GM12874 (cell line): ENCODE results near the gene FAU.

Source experiments
- TF ChIP-seq, protein P1 (sequence below): IDR thresholded peaks from 2 replicates; pipeline ENCODE4 v1.5.1; 2011; ENCODE audit warnings: low read depth, mild to moderate bottlenecking, control low read depth, low read length, moderate library complexity; ENCODE audit not compliant: insufficient read depth

The FAU gene

DNA sequence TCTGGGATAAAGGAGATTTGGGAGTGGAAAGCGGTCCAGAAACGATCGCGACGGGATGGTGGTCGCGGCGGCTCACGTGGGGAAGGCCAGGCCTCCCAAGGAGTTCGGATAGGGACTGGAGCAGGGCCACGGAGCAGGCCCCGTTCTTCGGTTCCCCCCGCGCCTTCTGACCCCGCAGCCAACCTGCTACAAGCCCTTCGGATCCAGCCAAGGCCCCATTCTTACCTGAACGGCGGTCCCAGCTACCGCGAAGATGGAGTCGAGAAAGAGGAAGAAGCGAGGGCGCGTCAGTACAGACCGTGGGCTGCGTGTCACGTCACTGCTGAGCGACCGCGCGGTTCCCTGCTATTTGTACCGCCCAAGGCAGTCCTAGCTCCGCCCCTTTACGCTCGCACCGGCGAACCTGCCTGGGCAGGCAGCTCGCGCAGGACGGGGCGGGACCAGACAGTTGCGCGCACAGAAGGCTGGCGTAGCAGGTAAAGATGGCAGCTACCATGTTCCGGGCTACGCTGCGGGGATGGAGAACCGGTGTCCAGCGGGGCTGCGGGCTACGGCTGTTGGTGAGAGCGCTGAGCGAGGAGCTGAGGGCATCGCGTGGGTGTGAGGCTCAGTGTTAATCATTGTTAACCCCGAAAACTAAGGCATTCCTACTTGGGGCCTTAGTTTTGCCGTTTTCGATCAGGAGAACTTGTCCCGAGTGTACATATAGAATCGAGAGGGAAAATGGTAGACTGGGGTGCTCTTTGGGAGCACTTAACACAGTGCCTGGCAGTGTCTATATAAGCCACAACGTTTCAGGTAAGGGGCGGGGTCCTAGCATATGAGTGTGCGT, at the start of gene FAU, which contains the start of gene MRPL49:
Gene FAU, minus strand, starts transcription at position 270 of the 832 bp plus-strand sequence. CDS start 321 bp downstream, outside the sequence.
Gene MRPL49, plus strand, starts transcription at position 457 of the 832 bp plus-strand sequence. Its CDS starts 26 bp downstream, at position 483.
- TF ChIP-seq, protein P1, sequence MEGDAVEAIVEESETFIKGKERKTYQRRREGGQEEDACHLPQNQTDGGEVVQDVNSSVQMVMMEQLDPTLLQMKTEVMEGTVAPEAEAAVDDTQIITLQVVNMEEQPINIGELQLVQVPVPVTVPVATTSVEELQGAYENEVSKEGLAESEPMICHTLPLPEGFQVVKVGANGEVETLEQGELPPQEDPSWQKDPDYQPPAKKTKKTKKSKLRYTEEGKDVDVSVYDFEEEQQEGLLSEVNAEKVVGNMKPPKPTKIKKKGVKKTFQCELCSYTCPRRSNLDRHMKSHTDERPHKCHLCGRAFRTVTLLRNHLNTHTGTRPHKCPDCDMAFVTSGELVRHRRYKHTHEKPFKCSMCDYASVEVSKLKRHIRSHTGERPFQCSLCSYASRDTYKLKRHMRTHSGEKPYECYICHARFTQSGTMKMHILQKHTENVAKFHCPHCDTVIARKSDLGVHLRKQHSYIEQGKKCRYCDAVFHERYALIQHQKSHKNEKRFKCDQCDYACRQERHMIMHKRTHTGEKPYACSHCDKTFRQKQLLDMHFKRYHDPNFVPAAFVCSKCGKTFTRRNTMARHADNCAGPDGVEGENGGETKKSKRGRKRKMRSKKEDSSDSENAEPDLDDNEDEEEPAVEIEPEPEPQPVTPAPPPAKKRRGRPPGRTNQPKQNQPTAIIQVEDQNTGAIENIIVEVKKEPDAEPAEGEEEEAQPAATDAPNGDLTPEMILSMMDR = no peak

DNA sequence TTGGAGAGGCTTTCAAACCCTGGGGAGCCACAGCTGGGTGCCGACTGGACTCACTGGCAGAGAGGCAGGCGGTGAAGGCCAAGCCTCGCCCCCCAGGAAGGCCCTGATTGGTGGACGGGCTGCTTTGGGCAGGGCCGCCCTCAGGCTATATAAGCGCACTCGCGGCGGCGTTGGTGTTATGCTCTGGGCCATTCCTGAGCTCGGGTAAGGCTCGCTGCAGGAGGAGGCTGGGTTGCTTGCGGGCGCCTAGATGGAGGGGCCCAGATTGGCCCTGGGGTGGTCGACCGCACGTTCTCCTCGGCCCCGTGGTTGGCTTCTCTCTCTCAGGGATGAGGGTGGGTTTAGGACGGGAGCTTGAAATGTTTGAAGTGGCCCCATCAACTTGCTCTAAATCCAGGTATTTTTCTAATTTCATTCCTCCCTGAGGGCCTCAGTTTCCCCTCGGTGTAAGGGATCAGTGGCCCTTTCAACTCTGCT, 48.2 kb upstream of the FAU start, which contains the start of gene SPDYC:
Gene SPDYC, plus strand, starts transcription at position 176 of the 477 bp plus-strand sequence. CDS start 1,125 bp downstream, outside the sequence.
- TF ChIP-seq, protein P1 = no peak

DNA sequence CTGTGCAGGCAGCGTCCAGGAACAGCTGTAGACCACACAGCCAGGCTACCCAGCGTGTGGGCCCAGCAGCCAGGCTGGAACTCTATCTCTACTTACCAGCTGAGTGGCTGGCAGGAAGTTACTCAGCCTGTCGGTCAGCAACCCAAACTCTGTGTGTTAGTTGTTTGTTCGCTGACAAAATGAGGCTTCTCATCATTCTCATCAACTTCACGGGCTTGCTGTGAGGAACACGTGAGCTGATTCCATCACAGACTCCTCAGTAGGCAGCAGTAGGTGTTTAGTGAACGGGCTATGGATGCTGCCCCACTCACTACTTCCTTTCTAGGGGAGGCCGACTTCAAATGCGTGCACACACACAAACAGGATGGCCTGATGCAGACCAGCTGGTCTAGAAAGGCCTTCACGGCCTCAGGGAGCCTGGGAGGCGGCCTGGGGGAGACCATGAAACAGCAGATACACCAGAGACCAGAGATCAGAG, 47.3 kb upstream of the FAU start:
- TF ChIP-seq, protein P1 = no peak

DNA sequence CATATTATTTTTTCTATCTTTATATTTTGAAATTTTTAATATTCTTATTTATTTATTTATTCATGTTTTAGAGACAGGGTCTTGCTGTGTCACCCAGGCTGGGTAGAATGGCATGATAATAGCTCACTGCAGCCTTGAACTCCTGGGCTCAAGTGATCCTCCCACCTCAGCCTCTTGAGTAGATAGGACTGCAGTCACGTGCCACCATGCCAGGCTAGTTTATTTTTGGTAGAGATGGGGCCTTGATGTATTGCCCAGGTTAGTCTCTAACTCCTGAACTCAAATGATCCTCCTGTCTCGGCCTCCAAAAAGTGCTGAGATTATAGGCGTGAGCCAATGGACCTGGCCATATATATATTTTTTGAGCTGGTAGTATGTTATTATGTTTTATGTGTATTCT, 45.7 kb upstream of the FAU start:
- TF ChIP-seq, protein P1 = no peak

DNA sequence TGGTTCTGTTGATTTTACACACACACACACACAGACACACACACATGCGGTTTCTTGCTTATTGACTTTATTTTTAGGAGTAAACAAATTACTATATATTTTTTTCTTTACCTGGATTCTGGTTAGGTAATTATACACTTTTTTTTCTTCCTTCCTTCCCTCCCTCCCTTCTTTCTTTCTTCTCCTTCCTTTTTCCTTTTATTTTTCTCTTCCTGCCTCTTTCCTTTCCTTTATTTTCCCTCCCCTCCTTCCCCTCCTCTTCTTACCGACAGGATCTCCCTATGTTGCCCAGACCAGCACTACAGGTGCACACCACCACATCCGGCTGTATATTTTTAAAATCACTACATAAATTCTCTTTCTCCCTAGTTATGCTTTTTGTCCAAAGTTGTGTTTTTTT, 45.0 kb upstream of the FAU start:
- TF ChIP-seq, protein P1 = no peak

DNA sequence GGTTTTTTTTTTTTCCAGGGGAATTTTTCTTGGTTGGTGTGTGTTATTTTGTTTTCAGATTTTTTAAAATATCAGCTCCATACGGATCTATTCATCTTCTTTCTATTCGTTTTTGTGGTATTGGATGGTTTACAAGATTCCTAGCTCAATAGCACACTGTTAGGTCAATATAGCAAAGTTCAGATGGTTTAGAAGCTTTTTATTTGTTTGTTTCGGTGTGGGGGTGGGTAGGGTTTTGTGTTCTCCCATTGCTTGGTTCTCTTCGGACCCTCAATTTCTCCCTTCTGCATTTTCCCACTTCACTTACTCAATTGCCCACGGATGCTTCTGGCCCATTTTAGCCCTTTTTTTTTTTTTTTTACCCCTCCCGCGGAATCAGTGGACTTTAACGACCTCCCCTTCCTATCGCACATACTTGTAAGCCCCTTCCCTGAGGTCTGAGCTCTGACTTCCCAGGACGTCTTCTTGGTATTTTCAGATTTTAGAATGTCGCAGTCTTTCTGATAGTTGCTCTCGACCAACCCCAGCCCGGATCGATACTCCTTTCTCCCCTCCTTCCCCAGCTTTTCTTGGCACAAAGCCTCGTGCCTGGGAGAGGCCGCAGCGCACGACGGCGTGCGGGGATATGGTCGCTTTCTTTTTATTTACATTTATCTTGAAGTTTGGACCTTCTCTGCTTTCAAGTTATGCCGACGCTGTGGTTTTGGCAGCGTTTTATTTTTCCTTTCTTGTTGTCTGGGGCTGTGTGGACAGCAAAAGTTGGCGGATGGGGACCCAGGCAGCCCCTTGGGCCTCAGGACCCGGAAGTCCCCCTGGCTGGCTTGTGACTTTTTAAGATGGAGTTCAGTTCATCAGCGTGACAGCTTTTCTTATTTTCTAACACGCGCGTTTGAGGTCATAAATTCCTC, 43.7 kb upstream of the FAU start:
- TF ChIP-seq, protein P1 = no peak

DNA sequence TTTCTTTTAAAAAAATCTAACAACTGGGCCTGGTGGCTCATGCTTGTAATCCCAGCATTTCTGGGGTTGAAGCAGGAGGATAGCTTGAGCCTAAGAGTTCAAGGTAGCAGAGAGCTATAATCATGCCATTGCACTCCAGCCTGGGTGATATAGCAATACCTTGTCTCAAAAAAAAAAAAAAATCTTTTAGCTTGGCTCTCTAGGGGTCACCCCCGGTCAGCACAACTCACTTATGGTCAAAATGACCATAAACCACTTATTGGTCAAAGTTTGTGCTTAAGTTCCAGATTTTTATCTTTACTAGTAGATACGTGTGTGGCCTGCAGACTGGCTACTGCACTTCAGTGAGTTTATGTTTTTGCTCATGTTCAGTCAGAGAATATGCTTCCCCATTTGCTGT, 41.8 kb upstream of the FAU start:
- TF ChIP-seq, protein P1 = no peak
